Stomach (tissue), 4 donors: ENCODE measurements around the gene ZNF286A.

ENCODE experiments used
- EP300 ChIP-seq: sonication (generic); formaldehyde crosslinking; IDR thresholded peaks from one replicate; pipeline ENCODE4 v1.6.1; 2017; ENCODE audit warnings: antibody characterized with exemption
- POLR2A ChIP-seq, 4 donors: fragments of 450-650 bp; IDR thresholded peaks; one replicate each; pipeline ENCODE4 v1.6.1; 2016; ENCODE audit warnings: antibody characterized with exemption in 4 of 4, control low read depth in 2 of 4, mild to moderate bottlenecking in 1 of 4, moderate library complexity in 1 of 4
- POLR2AphosphoS5 ChIP-seq, 3 donors: sonication (generic); formaldehyde crosslinking; IDR thresholded peaks; one replicate each; pipeline ENCODE4 v1.6.1; 2016; ENCODE audit warnings: antibody characterized with exemption in 3 of 3
- TF ChIP-seq, protein P1 (sequence below), 7 experiments: fragments of 450-650 bp in 4 of 7; fragments of 200-600 bp in 3 of 7; sonication (generic) in 3 of 7; IDR thresholded peaks; one replicate each; pipeline ENCODE4 v1.5.1; 2016 to 2019; ENCODE audit warnings: antibody characterized with exemption in 7 of 7, control low read depth in 2 of 7, mild to moderate bottlenecking in 1 of 7

DNA sequence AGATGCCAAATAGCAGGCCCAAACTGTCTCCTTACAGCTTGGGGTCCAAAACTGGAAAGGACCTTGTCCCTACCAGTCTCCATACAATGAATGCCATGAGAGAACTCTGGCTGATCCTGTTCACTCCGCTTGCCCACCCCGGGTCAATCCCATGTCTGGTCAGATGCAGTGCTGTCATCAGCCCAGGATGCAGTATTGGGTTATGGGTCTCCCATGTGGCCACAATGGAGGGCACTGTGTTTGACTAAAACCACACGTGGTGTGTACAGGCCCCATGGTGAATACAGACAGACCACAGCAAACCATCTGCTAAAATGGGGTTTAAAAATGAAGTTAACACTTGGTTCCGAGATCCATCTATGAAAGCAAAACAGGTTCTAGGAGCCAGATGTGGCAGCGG is 35.9 kb upstream of the ZNF286A start:
- TF ChIP-seq, protein P1, sequence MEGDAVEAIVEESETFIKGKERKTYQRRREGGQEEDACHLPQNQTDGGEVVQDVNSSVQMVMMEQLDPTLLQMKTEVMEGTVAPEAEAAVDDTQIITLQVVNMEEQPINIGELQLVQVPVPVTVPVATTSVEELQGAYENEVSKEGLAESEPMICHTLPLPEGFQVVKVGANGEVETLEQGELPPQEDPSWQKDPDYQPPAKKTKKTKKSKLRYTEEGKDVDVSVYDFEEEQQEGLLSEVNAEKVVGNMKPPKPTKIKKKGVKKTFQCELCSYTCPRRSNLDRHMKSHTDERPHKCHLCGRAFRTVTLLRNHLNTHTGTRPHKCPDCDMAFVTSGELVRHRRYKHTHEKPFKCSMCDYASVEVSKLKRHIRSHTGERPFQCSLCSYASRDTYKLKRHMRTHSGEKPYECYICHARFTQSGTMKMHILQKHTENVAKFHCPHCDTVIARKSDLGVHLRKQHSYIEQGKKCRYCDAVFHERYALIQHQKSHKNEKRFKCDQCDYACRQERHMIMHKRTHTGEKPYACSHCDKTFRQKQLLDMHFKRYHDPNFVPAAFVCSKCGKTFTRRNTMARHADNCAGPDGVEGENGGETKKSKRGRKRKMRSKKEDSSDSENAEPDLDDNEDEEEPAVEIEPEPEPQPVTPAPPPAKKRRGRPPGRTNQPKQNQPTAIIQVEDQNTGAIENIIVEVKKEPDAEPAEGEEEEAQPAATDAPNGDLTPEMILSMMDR (IDR thresholded peaks at IDR 0.05): no peak
- TF ChIP-seq POLR2A (IDR thresholded peaks at IDR 0.05): no peak
- TF ChIP-seq EP300: no peak
- TF ChIP-seq POLR2AphosphoS5 (IDR thresholded peaks at IDR 0.05): no peak
